Keratinocyte (primary cell): ENCODE results near the gene KIF13A. TPM values are rescaled to one million over a fixed set of nuclear protein-coding genes. Genes with fewer than 3 reads are reported as not detected.

Experiments
- DNase-seq: peaks from one replicate; pipeline ENCODE4 v3.0.0-alpha.2; 2011; ENCODE audit warnings: low read depth, missing footprints, low spot score
- FAIRE-seq: peaks from 2 replicates; lab custom pipeline; 2011; peaks lifted over from hg19 to GRCh38; lab: Jason Lieb, UNC
- H2AFZ ChIP-seq: 2 replicates; pipeline ENCODE4 v1.6.0; 2012; ENCODE audit warnings: low read length, control low read depth, inconsistent platforms; ENCODE audit not compliant: control insufficient read depth
- H3K27ac ChIP-seq: 2 replicates; pipeline ENCODE4 v1.5.1; 2011; ENCODE audit warnings: low read length; ENCODE audit not compliant: control insufficient read depth, insufficient read depth
- H3K27me3 ChIP-seq: 3 replicates; pipeline ENCODE4 v1.6.0; 2011; ENCODE audit warnings: low read length; ENCODE audit not compliant: control insufficient read depth, insufficient read depth; ENCODE audit errors: extremely low read depth
- H3K36me3 ChIP-seq, 2 experiments: 2 replicates in 1 of 2; 3 replicates in 1 of 2; pipeline ENCODE4 v1.5.1; 2011; ENCODE audit warnings: low read length in 2 of 2, mild to moderate bottlenecking in 1 of 2; ENCODE audit not compliant: control insufficient read depth in 2 of 2, insufficient read depth in 2 of 2; ENCODE audit errors: extremely low read depth in 1 of 2
- H3K4me1 ChIP-seq: 3 replicates; pipeline ENCODE4 v1.5.1; 2011; ENCODE audit warnings: low read length; ENCODE audit not compliant: control insufficient read depth, insufficient read depth; ENCODE audit errors: extremely low read depth
- H3K4me2 ChIP-seq: 3 replicates; pipeline ENCODE4 v1.6.0; 2011; ENCODE audit warnings: low read depth, low read length; ENCODE audit not compliant: control insufficient read depth, insufficient read depth; ENCODE audit errors: extremely low read depth
- H3K4me3 ChIP-seq, 3 experiments: fragments of 200-600 bp in 1 of 3; sonication (generic) in 1 of 3; 2 replicates in 2 of 3; 3 replicates in 1 of 3; pipeline ENCODE4 v1.5.1; 2011 to 2016; ENCODE audit warnings: low read length in 3 of 3, mild to moderate bottlenecking in 3 of 3, control low read depth in 2 of 3, inconsistent platforms in 1 of 3, low read depth in 1 of 3, mixed read lengths in 1 of 3, mixed run types in 1 of 3, moderate library complexity in 1 of 3; ENCODE audit not compliant: control insufficient read depth in 2 of 3, insufficient read depth in 2 of 3; ENCODE audit errors: extremely low read depth in 1 of 3
- H3K79me2 ChIP-seq: 2 replicates; pipeline ENCODE4 v1.6.0; 2012; ENCODE audit warnings: low read length; ENCODE audit not compliant: control insufficient read depth, insufficient read depth
- H3K9ac ChIP-seq: 3 replicates; pipeline ENCODE4 v1.6.0; 2011; ENCODE audit warnings: low read length; ENCODE audit not compliant: control insufficient read depth, insufficient read depth; ENCODE audit errors: extremely low read depth
- H3K9me1 ChIP-seq: 3 replicates; pipeline ENCODE4 v1.6.0; 2011; ENCODE audit warnings: low read length; ENCODE audit not compliant: control insufficient read depth, insufficient read depth; ENCODE audit errors: extremely low read depth
- H3K9me3 ChIP-seq: 2 replicates; pipeline ENCODE4 v1.5.1; 2012; ENCODE audit warnings: low read depth, low read length; ENCODE audit not compliant: control insufficient read depth
- H4K20me1 ChIP-seq: 3 replicates; pipeline ENCODE4 v1.6.0; 2011; ENCODE audit warnings: low read length; ENCODE audit not compliant: control insufficient read depth, insufficient read depth; ENCODE audit errors: extremely low read depth
- CTCF ChIP-seq, 3 experiments: IDR thresholded peaks in 1 of 3; conservative IDR thresholded peaks in 1 of 3; optimal IDR thresholded peaks in 1 of 3; 2 replicates in 2 of 3; 3 replicates in 1 of 3; pipeline versions ENCODE3 to v1.5.1; 2011; ENCODE audit warnings: low read length in 3 of 3, mild to moderate bottlenecking in 3 of 3, moderate library complexity in 2 of 3, control low read depth in 1 of 3, inconsistent platforms in 1 of 3; ENCODE audit not compliant: insufficient read depth in 2 of 3; ENCODE audit errors: extremely low read depth in 1 of 3
- EZH2 ChIP-seq: IDR thresholded peaks from one replicate; pipeline ENCODE4 v1.6.1; 2012; ENCODE audit warnings: inconsistent platforms, mild to moderate bottlenecking, low read length, moderate library complexity
- dilution Hi-C: fragments of 300-500 bp; cut with MboI; formaldehyde crosslinking; loops from one replicate; pipeline ENCODE4 v1.7.0; 2020; ENCODE audit warnings: low sequenced_read_pairs; ENCODE audit not compliant: extremely low pct_ligation_motif_present
- polyA plus RNA-seq, 5 experiments: library from polyadenylated mRNA; depleted of rRNA in 3 of 5; stranded (reverse) in 3 of 5; stranded (forward) in 1 of 5; unstranded in 1 of 5; fragments of >200 nt; gene quantifications; 1 replicate in 1 of 5; 2 replicates in 3 of 5; 3 replicates in 1 of 5; pipeline versions ENCODE4 v1.2.1 to v1.2.3, GENCODE V29; 2011 to 2012; ENCODE audit warnings: missing spikeins in 2 of 5, low read depth in 1 of 5, low replicate concordance in 1 of 5

Gene KIF13A
- polyA plus RNA-seq, 1 donor (not counting 4 experiments of a cell fraction or from before 2014, with no cell fraction given) = 96.2 TPM

- peak overlapping the region; percentile 54 for H3K9ac ChIP-seq
- peaks cover 54% of the 10 kb centered on the region for H3K4me1 ChIP-seq
- no peaks in the 10 kb centered on the region for H4K20me1 ChIP-seq
- peak overlapping the region; percentile 38 for H3K4me2 ChIP-seq
- TF ChIP-seq EZH2 (no peak), CTCF (optimal IDR thresholded peaks at IDR 0.05 in 1 of 3, IDR thresholded peaks at IDR 0.05 in 1 of 3, conservative IDR thresholded peaks at IDR 0.05 in 1 of 3; ENCODE audit: extremely low read depth in 1 of 3, insufficient read depth in 2 of 3, low read length in 3 of 3) (no peak)
- H2AFZ ChIP-seq = no peak overlapping the region
- DNase-seq = no peak
- H3K79me2 ChIP-seq = peaks cover 91% of the 10 kb centered on the region
- H3K36me3 ChIP-seq = peaks cover 3 to 5% of the 10 kb centered on the region in 2 experiments
- peak overlapping the region; percentile 62 for H3K27ac ChIP-seq
- H3K9me3 ChIP-seq = no peaks in the 10 kb centered on the region
- dilution Hi-C loops = no loop called here
- FAIRE-seq = no peak
- no peak overlapping the region for H3K4me3 ChIP-seq
- no peaks in the 10 kb centered on the region for H3K27me3 ChIP-seq
- H3K9me1 ChIP-seq = no peaks in the 10 kb centered on the region
Measured at GRCh38 chr6:17928514-17929430, 58.7 kb downstream of the KIF13A start.

GRCh38 chr6:17927705-17928104 is 59.7 kb downstream of the KIF13A start:
- Histone ChIP-seq H3K36me3 (peaks cover 3 to 5% of the 10 kb centered on the region in 2 experiments), H3K4me2 (no peak overlapping the region), H3K9me1 (no peaks in the 10 kb centered on the region), H3K27ac (peak overlapping the region; percentile 10), H2AFZ (no peak overlapping the region), H4K20me1 (no peaks in the 10 kb centered on the region), H3K9ac (no peak overlapping the region), H3K4me3 (no peak overlapping the region), H3K27me3 (no peaks in the 10 kb centered on the region), H3K4me1 (peaks cover 50% of the 10 kb centered on the region), H3K79me2 (peaks cover 91% of the 10 kb centered on the region), H3K9me3 (no peaks in the 10 kb centered on the region)
- FAIRE-seq (peak; percentile 58), DNase-seq (no peak)
- TF ChIP-seq EZH2 = no peak
- TF ChIP-seq CTCF (optimal IDR thresholded peaks at IDR 0.05 in 1 of 3, IDR thresholded peaks at IDR 0.05 in 1 of 3, conservative IDR thresholded peaks at IDR 0.05 in 1 of 3; ENCODE audit: extremely low read depth in 1 of 3, insufficient read depth in 2 of 3, low read length in 3 of 3) = peak in 1 of 3 experiments; percentile 8
- dilution Hi-C loops = no loop called here
